Measurements from ENCODE around the gene MBNL2.

DNA sequence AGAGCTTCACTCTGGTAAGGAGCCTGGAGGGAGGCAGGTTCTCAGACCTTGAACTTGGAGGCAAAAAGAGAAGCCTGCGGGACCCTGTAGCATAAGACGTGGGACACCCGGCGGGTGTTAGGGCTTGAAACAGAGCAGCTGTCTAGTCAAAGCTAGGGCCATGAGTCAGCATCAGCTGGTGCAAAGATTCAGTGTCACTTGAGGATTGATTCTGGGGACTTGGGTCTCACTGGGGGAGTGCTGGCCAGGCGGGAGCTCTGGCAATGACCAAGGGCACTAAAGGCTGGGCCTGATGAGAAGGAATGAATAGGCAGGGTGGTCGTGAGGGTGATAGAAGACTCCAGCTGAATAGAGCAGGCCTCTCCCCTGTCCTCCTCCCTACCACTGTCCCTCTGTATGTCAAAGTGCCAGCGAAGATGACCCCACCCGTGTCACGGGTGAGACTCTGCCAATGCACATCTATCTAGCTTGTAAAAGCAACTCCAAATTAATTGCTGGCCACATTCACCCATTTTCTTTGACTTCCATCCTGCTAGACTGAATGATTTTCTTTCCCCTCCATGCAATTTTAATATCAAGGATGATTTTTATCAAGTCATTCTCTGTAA lies 97.1 kb downstream of the MBNL2 start:
- no peak for TF ChIP-seq POLR2A (IDR thresholded peaks at IDR 0.05)
- no peak for TF ChIP-seq CTCF (IDR thresholded peaks at IDR 0.05)
- no peak for TF ChIP-seq POLR2AphosphoS5 (IDR thresholded peaks at IDR 0.05)
